SJSA1 (cell line): ENCODE data around the gene TUSC1. TPM values are rescaled to one million over a fixed set of nuclear protein-coding genes. Genes with fewer than 3 reads are reported as not detected.
"Not testable (repeated sequence)": the region's sequence is repeated elsewhere in the genome, so short reads cannot be mapped to it uniquely, and the experiment has no call there.

Experiments used
- DNase-seq, 2 experiments: peaks; one replicate each; pipeline ENCODE4 v3.0.0-alpha.2; 2015 to 2020; ENCODE audit warnings: low spot score in 2 of 2, low read depth in 1 of 2
- H3K27ac ChIP-seq: fragments of 250-450 bp; sonication (Bioruptor Pico); 2 replicates; pipeline ENCODE4 v1.5.1; 2020; ENCODE audit warnings: mild to moderate bottlenecking, moderate library complexity
- H3K27me3 ChIP-seq: fragments of 250-450 bp; sonication (Bioruptor Pico); replicated peaks from 2 replicates; pipeline ENCODE4 v1.5.1; 2020; ENCODE audit warnings: mild to moderate bottlenecking, moderate library complexity
- H3K36me3 ChIP-seq: fragments of 250-450 bp; sonication (Bioruptor Pico); 2 replicates; pipeline ENCODE4 v1.5.1; 2020; ENCODE audit warnings: mild to moderate bottlenecking
- H3K4me1 ChIP-seq: fragments of 250-450 bp; sonication (Bioruptor Pico); replicated peaks from 2 replicates; pipeline ENCODE4 v1.6.1; 2021; ENCODE audit warnings: mild to moderate bottlenecking
- H3K4me3 ChIP-seq: fragments of 250-450 bp; sonication (Bioruptor Pico); 2 replicates; pipeline ENCODE4 v1.5.1; 2020; ENCODE audit warnings: mild to moderate bottlenecking
- H3K9me3 ChIP-seq: fragments of 250-450 bp; sonication (Bioruptor Pico); replicated peaks from 2 replicates; pipeline ENCODE4 v1.5.1; 2020; ENCODE audit warnings: mild to moderate bottlenecking
- total RNA-seq: library from RNA; depleted of rRNA; stranded (reverse); fragments of >200 nt; shearing (Covaris generic); gene quantifications from 2 replicates; pipeline ENCODE4 v1.2.3, GENCODE V29; 2014; rRNA removed

TUSC1 gene
- not detected in 2 replicates for total RNA-seq

GRCh38 chr9:25678147-25678666, at the start of gene TUSC1:
Gene TUSC1, minus strand, starts transcription at chr9:25678444. Its CDS starts 132 bp downstream, at chr9:25678312.
- no peaks in the 10 kb centered on the region for H3K9me3 ChIP-seq
- DNase-seq, result peak; percentile 0 to 35

DNA sequence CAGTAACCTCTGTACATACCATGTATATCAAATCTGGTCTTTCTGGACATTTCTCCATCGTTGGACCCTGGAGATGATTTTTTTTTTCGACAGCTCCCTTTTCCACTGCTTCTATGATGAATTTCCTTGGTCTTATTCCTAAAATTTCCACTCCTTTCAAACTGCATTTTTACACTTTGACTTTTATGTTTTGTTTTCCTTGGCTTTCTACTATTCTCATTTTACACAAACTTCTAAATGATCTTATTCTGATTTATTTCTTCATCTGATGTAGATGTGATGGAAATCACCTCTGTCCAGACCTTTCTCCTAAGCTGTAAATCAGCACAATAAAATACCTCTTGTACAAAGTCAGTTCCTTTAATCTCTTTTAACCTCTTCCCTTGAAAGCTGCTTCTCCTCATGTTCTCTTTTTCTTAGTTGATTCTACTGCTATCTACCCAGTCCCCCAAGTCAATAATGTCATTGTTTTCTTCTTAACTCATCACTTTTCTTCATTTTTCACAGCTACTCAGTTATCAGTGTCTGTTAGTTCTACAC, 48.7 kb upstream of the TUSC1 start:
- H3K27me3 ChIP-seq, result no peaks in the 10 kb centered on the region
- H3K4me3 ChIP-seq, result no peak overlapping the region
- H3K4me1 ChIP-seq, result no peaks in the 10 kb centered on the region
- no peak overlapping the region for H3K27ac ChIP-seq
- no peak for DNase-seq
- H3K9me3 ChIP-seq, result no peaks in the 10 kb centered on the region
- no peaks in the 10 kb centered on the region for H3K36me3 ChIP-seq

More at GRCh38 chr9:25678147-25678666, at the start of gene TUSC1:
- Histone ChIP-seq H3K36me3 (no peaks in the 10 kb centered on the region), H3K4me3 (no peak within 1 kb of the TSS), H3K4me1 (no peaks in the 10 kb centered on the region), H3K27me3 (no peaks in the 10 kb centered on the region), H3K27ac (no peak within 1 kb of the TSS)

DNA sequence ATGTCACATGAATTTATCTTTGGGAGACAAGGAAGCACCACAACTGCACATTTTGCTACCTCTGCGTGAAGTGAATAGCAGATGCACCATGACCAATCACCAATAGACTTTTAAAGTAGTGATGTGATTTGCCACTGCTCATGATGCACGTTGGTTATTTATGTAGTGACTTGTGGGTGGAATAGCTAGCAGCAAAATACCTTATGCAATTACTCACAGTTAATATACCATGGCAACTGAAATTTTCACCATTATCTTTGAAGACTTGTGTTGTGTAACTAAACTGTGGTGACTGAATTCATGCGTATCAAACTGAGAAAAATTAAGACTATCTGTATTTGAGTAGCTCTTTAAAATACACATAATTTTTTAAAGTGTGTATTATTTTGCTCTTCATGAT, 46.2 kb upstream of the TUSC1 start:
- DNase-seq, result no peak
- Histone ChIP-seq H3K27ac (no peak overlapping the region), H3K27me3 (no peaks in the 10 kb centered on the region), H3K9me3 (no peaks in the 10 kb centered on the region), H3K4me3 (no peak overlapping the region), H3K4me1 (no peaks in the 10 kb centered on the region), H3K36me3 (no peaks in the 10 kb centered on the region)

DNA sequence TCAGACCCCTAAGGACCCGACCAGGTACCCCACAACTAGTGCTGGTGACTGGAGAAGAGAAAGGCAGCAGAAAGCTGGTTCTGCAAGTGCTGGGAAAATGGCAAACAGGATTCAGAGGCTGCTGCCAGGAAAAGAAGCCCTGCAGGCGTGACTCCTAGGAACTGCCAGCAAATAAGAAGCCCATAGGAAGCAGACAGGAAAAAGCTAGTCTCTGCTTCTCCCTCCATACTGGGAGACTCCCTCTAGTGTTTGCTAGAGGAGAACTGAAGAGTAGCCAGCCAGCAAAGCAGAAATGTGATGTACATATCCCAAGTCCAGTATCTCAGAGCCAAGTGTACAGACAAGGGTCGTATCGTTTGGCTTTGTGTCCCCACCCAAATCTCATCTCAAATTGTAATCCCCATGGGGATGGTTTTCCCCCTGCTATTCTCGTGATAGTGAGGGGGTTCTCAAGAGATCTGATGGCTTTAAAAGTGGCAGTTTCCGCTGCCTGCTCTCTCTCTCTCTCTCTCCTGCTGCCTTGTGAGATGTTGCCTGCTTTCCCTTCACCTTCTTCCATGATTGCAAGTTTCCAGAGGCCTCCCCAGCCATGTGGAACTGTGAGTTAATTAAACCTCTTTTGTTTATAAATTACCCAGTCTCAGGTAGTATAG, 38.1 kb upstream of the TUSC1 start:
- no peak for DNase-seq
- H3K27ac ChIP-seq, result no peak overlapping the region
- no peak overlapping the region for H3K4me3 ChIP-seq
- no peaks in the 10 kb centered on the region for H3K4me1 ChIP-seq
- H3K9me3 ChIP-seq, result no peaks in the 10 kb centered on the region
- no peaks in the 10 kb centered on the region for H3K36me3 ChIP-seq
- H3K27me3 ChIP-seq, result no peaks in the 10 kb centered on the region

DNA sequence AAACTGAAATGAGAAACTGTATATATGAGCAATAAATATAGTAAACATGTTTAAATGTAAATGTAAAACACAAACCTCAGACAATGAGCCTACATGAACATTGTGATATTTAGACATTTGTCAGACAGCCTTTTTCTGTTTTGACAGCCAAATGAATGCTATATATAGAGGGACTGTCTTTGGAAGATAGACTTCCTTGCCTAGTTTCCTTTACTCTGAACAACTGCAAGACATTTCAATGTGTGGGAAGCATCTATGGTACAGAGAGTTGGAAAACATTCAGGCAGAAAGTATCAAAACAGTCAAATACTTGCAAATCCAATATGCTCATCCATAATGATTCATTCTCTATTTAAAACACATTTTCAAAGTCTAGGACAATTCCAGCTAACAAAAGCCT, 31.7 kb upstream of the TUSC1 start:
- Histone ChIP-seq H3K4me1 (no peaks in the 10 kb centered on the region), H3K4me3 (no peak overlapping the region), H3K36me3 (no peaks in the 10 kb centered on the region), H3K27ac (no peak overlapping the region), H3K27me3 (no peaks in the 10 kb centered on the region), H3K9me3 (no peaks in the 10 kb centered on the region)
- no peak for DNase-seq

DNA sequence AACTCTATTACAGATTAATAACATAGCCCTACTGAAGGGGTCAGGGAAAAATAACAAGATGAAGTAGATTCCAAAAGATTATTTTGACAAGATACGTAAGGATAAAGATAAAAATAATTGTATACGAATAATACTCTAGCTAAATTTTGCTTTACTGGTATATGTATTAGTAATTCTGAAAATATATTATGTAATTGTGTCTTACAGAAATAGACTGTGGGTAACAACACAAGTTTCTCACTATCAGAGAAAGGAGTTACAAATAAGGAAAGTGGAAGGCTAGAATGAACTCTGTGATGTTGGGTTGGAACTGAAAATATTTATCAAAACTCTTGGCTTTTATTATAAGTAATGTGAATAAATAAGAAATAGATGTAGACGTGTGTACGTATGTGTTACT, 26.6 kb upstream of the TUSC1 start:
- no peaks in the 10 kb centered on the region for H3K4me1 ChIP-seq
- no peaks in the 10 kb centered on the region for H3K27me3 ChIP-seq
- no peak for DNase-seq
- no peak overlapping the region for H3K27ac ChIP-seq
- H3K4me3 ChIP-seq, result no peak overlapping the region
- no peaks in the 10 kb centered on the region for H3K9me3 ChIP-seq
- H3K36me3 ChIP-seq, result no peaks in the 10 kb centered on the region

GRCh38 chr9:25703701-25704357, 25.6 kb upstream of the TUSC1 start:
- H3K27ac ChIP-seq, result no peak overlapping the region
- H3K27me3 ChIP-seq, result no peaks in the 10 kb centered on the region
- no peaks in the 10 kb centered on the region for H3K9me3 ChIP-seq
- no peak overlapping the region for H3K4me3 ChIP-seq
- no peaks in the 10 kb centered on the region for H3K36me3 ChIP-seq
- DNase-seq, result no peak
- no peaks in the 10 kb centered on the region for H3K4me1 ChIP-seq

- Histone ChIP-seq H3K27me3 (no peaks in the 10 kb centered on the region), H3K9me3 (no peaks in the 10 kb centered on the region)
These were observed 24.3 kb upstream of the TUSC1 start for GRCh38 chr9:25702536-25702935.

GRCh38 chr9:25700899-25701298, 22.7 kb upstream of the TUSC1 start:
- H3K4me1 ChIP-seq, H3K27ac ChIP-seq, H3K9me3 ChIP-seq, DNase-seq, H3K27me3 ChIP-seq, H3K4me3 ChIP-seq, H3K36me3 ChIP-seq: not testable (repeated sequence)

More at GRCh38 chr9:25702536-25702935, 24.3 kb upstream of the TUSC1 start:
- Histone ChIP-seq H3K4me1 (no peaks in the 10 kb centered on the region), H3K4me3 (no peak overlapping the region), H3K27ac (no peak overlapping the region), H3K36me3 (no peaks in the 10 kb centered on the region)
- no peak for DNase-seq

DNA sequence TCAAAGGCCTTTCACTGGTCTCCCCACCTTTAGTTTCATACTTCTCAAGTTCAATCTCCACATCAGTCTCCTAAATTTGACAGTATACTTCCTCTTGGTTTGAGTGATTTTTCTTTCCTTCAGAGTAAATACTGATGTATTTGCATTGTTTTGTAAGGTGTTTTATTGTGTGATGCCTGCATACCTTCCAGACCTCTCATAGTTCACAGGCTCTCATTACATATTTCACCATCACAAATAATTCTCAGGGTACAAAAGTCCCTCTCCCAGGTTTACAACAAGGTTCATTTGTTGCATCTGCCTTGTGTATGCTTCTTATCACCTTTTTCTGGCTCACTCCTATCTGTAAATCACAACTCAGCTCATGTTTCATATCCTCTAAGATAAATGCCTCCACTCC, 22.2 kb upstream of the TUSC1 start:
- Histone ChIP-seq H3K27ac (no peak overlapping the region), H3K4me3 (no peak overlapping the region), H3K27me3 (no peaks in the 10 kb centered on the region), H3K4me1 (no peaks in the 10 kb centered on the region), H3K36me3 (no peaks in the 10 kb centered on the region), H3K9me3 (no peaks in the 10 kb centered on the region)
- no peak for DNase-seq

DNA sequence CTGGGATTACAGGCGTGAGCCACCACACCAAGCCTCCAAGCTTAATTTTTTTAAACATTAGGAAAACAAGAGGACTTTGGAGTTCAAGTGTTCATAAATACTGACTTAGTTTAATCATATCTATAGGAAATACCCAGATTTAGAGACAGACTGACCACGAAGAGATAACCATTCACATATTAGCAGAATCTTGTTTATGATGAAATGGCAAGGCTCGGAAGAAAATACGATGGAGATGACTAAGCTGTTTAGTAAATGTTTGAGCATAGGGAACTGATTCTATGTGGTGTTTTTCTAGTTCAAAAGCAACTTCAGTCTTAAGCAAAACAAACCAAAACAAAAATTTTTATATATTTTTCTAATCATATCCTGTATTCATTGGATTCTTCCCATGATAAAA, 13.5 kb upstream of the TUSC1 start:
- Histone ChIP-seq H3K9me3 (no peaks in the 10 kb centered on the region), H3K27ac (no peak overlapping the region), H3K36me3 (no peaks in the 10 kb centered on the region), H3K4me3 (no peak overlapping the region), H3K4me1 (no peaks in the 10 kb centered on the region), H3K27me3 (no peaks in the 10 kb centered on the region)
- DNase-seq, result no peak

DNA sequence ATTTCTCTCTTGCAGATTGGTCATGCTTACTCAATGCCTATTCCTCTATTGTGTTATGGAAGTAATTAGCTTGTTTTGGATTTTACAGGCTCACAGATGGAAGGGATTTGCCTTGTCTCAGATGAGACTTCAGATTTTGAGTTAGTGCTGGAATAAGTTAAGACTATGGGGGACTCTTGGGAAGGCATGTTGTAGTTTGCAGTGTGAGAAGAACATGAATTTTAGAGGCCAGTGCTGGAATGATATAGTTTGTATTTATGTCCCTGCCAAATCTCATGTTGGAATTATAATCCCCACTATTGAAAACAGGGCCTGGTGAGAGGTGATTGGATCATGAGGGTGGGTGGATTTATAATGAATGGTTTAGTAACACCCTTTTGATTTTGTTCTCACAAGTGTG, 6.1 kb upstream of the TUSC1 start:
- Histone ChIP-seq H3K4me1 (no peaks in the 10 kb centered on the region), H3K4me3 (no peak overlapping the region), H3K9me3 (no peaks in the 10 kb centered on the region), H3K36me3 (no peaks in the 10 kb centered on the region), H3K27ac (no peak overlapping the region), H3K27me3 (no peaks in the 10 kb centered on the region)
- no peak for DNase-seq

- Histone ChIP-seq H3K36me3 (no peaks in the 10 kb centered on the region), H3K27me3 (no peaks in the 10 kb centered on the region), H3K4me3 (no peak overlapping the region), H3K9me3 (no peaks in the 10 kb centered on the region), H3K27ac (no peak overlapping the region), H3K4me1 (no peaks in the 10 kb centered on the region)
- no peak for DNase-seq
These were observed 3.0 kb upstream of the TUSC1 start for GRCh38 chr9:25681266-25681665.

GRCh38 chr9:25678846-25679360, 659 bp upstream of the TUSC1 start:
- no peak for DNase-seq
- H3K9me3 ChIP-seq, result no peaks in the 10 kb centered on the region
- no peak overlapping the region for H3K27ac ChIP-seq
- H3K4me1 ChIP-seq, result no peaks in the 10 kb centered on the region
- no peak overlapping the region for H3K4me3 ChIP-seq
- no peaks in the 10 kb centered on the region for H3K27me3 ChIP-seq
- H3K36me3 ChIP-seq, result no peaks in the 10 kb centered on the region
